Measurements from ENCODE around the gene MON2.
A peak's percentile ranks its signal among the peaks of the same experiment; 100 is the strongest.

Gene MON2

GRCh38 chr12:62618930-62619329, 152.3 kb downstream of the MON2 start:
- no peak overlapping the region for H2BK15ac ChIP-seq (ENCODE audit: low read depth, poor library complexity, severe bottlenecking)
- H3K4me1 ChIP-seq (ENCODE audit: control insufficient read depth, insufficient read depth, low read depth, low read length): no peaks in the 10 kb centered on the region
- H4K91ac ChIP-seq (ENCODE audit: low read length): no peak overlapping the region
- H2AK5ac ChIP-seq (ENCODE audit: low read length, severe bottlenecking): no peak overlapping the region
- H3K18ac ChIP-seq (ENCODE audit: low read depth in 1 of 2, low read length in 2 of 2): no peak overlapping the region
- no peak overlapping the region for H3K14ac ChIP-seq (ENCODE audit: low read length in 2 of 2)
- H3K27ac ChIP-seq (ENCODE audit: low read length, poor library complexity, severe bottlenecking): no peak overlapping the region
- no peak overlapping the region for H2AFZ ChIP-seq (ENCODE audit: low read depth, low read length)
- no peak overlapping the region for H3K23ac ChIP-seq (ENCODE audit: low read length in 2 of 2)
- no peak overlapping the region for H2BK5ac ChIP-seq (ENCODE audit: low read depth, low read length, poor library complexity, severe bottlenecking)
- H2BK120ac ChIP-seq (ENCODE audit: low read depth, low read length): no peak overlapping the region
- H3K79me1 ChIP-seq (replicated peaks; ENCODE audit: low read length, poor library complexity, severe bottlenecking): peaks cover 2% of the 10 kb centered on the region
- peaks cover 0 to 32% of the 10 kb centered on the region in 2 experiments for H3K36me3 ChIP-seq (ENCODE audit: control insufficient read depth in 1 of 2, insufficient read depth in 2 of 2, low read depth in 1 of 2, low read length in 2 of 2)
- no peak for DNase-seq
- WGBS: 97% methylated on average over 2 of the region's 2 CpGs
- H3K4me2 ChIP-seq (ENCODE audit: low read length, poor library complexity, severe bottlenecking): no peak overlapping the region
- H3K9me3 ChIP-seq (ENCODE audit: control insufficient read depth, low read length): no peaks in the 10 kb centered on the region
- no peaks in the 10 kb centered on the region for H3K27me3 ChIP-seq (ENCODE audit: control insufficient read depth in 1 of 2, insufficient read depth in 1 of 2, low read length in 2 of 2)
- H3K4ac ChIP-seq (ENCODE audit: low read depth in 1 of 2, low read length in 2 of 2): no peak overlapping the region
- no peak overlapping the region for H2BK12ac ChIP-seq (ENCODE audit: low read length in 2 of 2)
- H3K4me3 ChIP-seq (ENCODE audit: insufficient read depth in 1 of 2, low read depth in 1 of 2, low read length in 2 of 2): no peak overlapping the region
- H4K8ac ChIP-seq (ENCODE audit: low read length): no peak overlapping the region
- no peak overlapping the region for H3K9ac ChIP-seq (ENCODE audit: low read length)

DNA sequence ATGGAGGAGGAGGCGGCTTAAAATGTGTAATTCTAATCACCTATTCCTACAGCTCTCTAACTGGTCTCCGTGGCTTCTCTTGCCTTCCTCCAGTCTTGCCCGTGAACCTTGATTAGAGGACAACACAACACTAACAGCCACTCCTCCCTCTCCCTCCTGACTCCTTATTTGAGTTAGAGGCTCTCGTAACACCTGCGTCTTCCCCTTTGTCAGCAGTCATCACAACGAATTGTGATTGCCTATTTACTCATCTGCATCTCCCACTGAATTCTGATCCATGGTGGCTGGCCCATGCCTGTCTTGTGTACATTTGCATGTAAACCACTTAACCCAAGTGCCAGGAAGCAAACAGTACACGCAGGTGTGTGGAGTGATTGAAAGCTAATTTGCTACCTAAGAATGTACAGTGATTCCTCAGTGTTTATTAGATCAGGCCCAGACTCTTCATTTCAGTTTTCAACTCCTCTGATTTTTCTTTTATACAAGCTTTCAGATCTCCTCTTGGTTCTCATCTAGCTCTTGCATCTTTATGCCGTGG, 154.5 kb downstream of the MON2 start:
- no peak overlapping the region for H3K14ac ChIP-seq (ENCODE audit: low read length in 2 of 2)
- no peak overlapping the region for H2BK5ac ChIP-seq (ENCODE audit: low read depth, low read length, poor library complexity, severe bottlenecking)
- H3K4me3 ChIP-seq (ENCODE audit: insufficient read depth in 1 of 2, low read depth in 1 of 2, low read length in 2 of 2): no peak overlapping the region
- H2BK12ac ChIP-seq (ENCODE audit: low read length in 2 of 2): no peak overlapping the region
- H3K79me1 ChIP-seq (replicated peaks; ENCODE audit: low read length, poor library complexity, severe bottlenecking): no peaks in the 10 kb centered on the region
- H2BK120ac ChIP-seq (ENCODE audit: low read depth, low read length): no peak overlapping the region
- no peak overlapping the region for H4K8ac ChIP-seq (ENCODE audit: low read length)
- H2AK5ac ChIP-seq (ENCODE audit: low read length, severe bottlenecking): no peak overlapping the region
- no peak overlapping the region for H3K4me2 ChIP-seq (ENCODE audit: low read length, poor library complexity, severe bottlenecking)
- H3K4me1 ChIP-seq (ENCODE audit: control insufficient read depth, insufficient read depth, low read depth, low read length): peaks cover 3% of the 10 kb centered on the region
- no peak overlapping the region for H3K9ac ChIP-seq (ENCODE audit: low read length)
- H2BK15ac ChIP-seq (ENCODE audit: low read depth, poor library complexity, severe bottlenecking): no peak overlapping the region
- H3K36me3 ChIP-seq (ENCODE audit: control insufficient read depth in 1 of 2, insufficient read depth in 2 of 2, low read depth in 1 of 2, low read length in 2 of 2): peaks cover 0 to 21% of the 10 kb centered on the region in 2 experiments
- no peak overlapping the region for H3K23ac ChIP-seq (ENCODE audit: low read length in 2 of 2)
- H3K18ac ChIP-seq (ENCODE audit: low read depth in 1 of 2, low read length in 2 of 2): no peak overlapping the region
- no peak overlapping the region for H2AFZ ChIP-seq (ENCODE audit: low read depth, low read length)
- no peaks in the 10 kb centered on the region for H3K27me3 ChIP-seq (ENCODE audit: control insufficient read depth in 1 of 2, insufficient read depth in 1 of 2, low read length in 2 of 2)
- no peak overlapping the region for H3K27ac ChIP-seq (ENCODE audit: low read length, poor library complexity, severe bottlenecking)
- H4K91ac ChIP-seq (ENCODE audit: low read length): no peak overlapping the region
- no peak overlapping the region for H3K4ac ChIP-seq (ENCODE audit: low read depth in 1 of 2, low read length in 2 of 2)
- no peak for DNase-seq
- H3K9me3 ChIP-seq (ENCODE audit: control insufficient read depth, low read length): no peaks in the 10 kb centered on the region
- 86% methylated on average over 8 of the region's 8 CpGs for WGBS

DNA sequence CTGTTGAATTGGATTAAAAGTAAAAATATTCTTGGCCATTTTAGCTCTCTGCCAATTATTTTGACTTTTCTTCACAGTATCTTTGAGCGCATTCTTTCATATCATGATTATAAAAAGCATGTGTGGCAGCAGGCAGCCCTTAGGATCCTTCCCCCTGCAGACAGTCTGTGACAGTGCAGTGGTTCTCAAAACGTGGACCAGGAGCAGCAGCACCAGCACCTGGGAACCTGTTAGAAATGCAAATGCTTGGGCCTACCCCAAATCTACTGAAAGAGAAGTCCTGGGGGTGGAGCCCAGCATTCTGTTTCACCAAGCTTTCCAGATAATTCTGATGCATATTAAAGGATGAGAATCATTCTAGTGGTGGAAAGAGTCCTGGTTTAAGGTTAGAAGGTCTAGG, 155.6 kb downstream of the MON2 start:
- H3K9ac ChIP-seq (ENCODE audit: low read length): no peak overlapping the region
- WGBS: 57% methylated on average over 2 of the region's 2 CpGs
- H2BK5ac ChIP-seq (ENCODE audit: low read depth, low read length, poor library complexity, severe bottlenecking): no peak overlapping the region
- no peak overlapping the region for H2BK12ac ChIP-seq (ENCODE audit: low read length in 2 of 2)
- H3K14ac ChIP-seq (ENCODE audit: low read length in 2 of 2): no peak overlapping the region
- no peaks in the 10 kb centered on the region for H3K79me1 ChIP-seq (replicated peaks; ENCODE audit: low read length, poor library complexity, severe bottlenecking)
- H2AK5ac ChIP-seq (ENCODE audit: low read length, severe bottlenecking): no peak overlapping the region
- H3K27ac ChIP-seq (ENCODE audit: low read length, poor library complexity, severe bottlenecking): no peak overlapping the region
- H3K9me3 ChIP-seq (ENCODE audit: control insufficient read depth, low read length): no peaks in the 10 kb centered on the region
- H3K27me3 ChIP-seq (ENCODE audit: control insufficient read depth in 1 of 2, insufficient read depth in 1 of 2, low read length in 2 of 2): no peaks in the 10 kb centered on the region
- peaks cover 3% of the 10 kb centered on the region for H3K4me1 ChIP-seq (ENCODE audit: control insufficient read depth, insufficient read depth, low read depth, low read length)
- H3K4ac ChIP-seq (ENCODE audit: low read depth in 1 of 2, low read length in 2 of 2): no peak overlapping the region
- no peak overlapping the region for H4K91ac ChIP-seq (ENCODE audit: low read length)
- peaks cover 0 to 13% of the 10 kb centered on the region in 2 experiments for H3K36me3 ChIP-seq (ENCODE audit: control insufficient read depth in 1 of 2, insufficient read depth in 2 of 2, low read depth in 1 of 2, low read length in 2 of 2)
- no peak overlapping the region for H2BK15ac ChIP-seq (ENCODE audit: low read depth, poor library complexity, severe bottlenecking)
- no peak overlapping the region for H4K8ac ChIP-seq (ENCODE audit: low read length)
- no peak overlapping the region for H2AFZ ChIP-seq (ENCODE audit: low read depth, low read length)
- H3K4me2 ChIP-seq (ENCODE audit: low read length, poor library complexity, severe bottlenecking): no peak overlapping the region
- DNase-seq: no peak
- no peak overlapping the region for H3K23ac ChIP-seq (ENCODE audit: low read length in 2 of 2)
- H2BK120ac ChIP-seq (ENCODE audit: low read depth, low read length): no peak overlapping the region
- no peak overlapping the region for H3K18ac ChIP-seq (ENCODE audit: low read depth in 1 of 2, low read length in 2 of 2)
- no peak overlapping the region for H3K4me3 ChIP-seq (ENCODE audit: insufficient read depth in 1 of 2, low read depth in 1 of 2, low read length in 2 of 2)

DNA sequence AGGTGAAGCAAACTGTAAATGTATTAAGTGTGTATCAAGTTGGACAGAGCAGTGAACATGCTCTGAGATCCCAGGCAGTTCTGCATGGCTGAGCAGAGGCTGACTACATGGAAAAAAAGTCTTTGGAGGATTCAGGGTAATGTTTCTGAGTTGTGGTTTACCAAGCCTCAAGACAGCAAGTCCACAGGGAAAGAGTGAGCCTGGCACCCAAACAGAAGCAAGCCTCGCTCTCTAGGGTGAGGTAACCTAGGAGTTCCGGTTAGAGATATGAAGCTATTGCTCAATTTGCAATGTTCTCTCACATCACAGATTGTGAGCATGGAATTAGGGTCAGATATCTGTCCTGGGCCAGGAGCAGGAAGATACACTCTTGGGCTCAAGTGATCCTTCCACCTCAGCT, 158.6 kb downstream of the MON2 start:
- no peak overlapping the region for H3K14ac ChIP-seq (ENCODE audit: low read length in 2 of 2)
- no peaks in the 10 kb centered on the region for H3K9me3 ChIP-seq (ENCODE audit: control insufficient read depth, low read length)
- DNase-seq: peak; percentile 24
- H2BK15ac ChIP-seq (ENCODE audit: low read depth, poor library complexity, severe bottlenecking): no peak overlapping the region
- no peak overlapping the region for H3K18ac ChIP-seq (ENCODE audit: low read depth in 1 of 2, low read length in 2 of 2)
- H4K91ac ChIP-seq (ENCODE audit: low read length): peak overlapping the region; percentile 29
- H3K23ac ChIP-seq (ENCODE audit: low read length in 2 of 2): no peak overlapping the region
- no peak overlapping the region for H2BK120ac ChIP-seq (ENCODE audit: low read depth, low read length)
- no peaks in the 10 kb centered on the region for H3K27me3 ChIP-seq (ENCODE audit: control insufficient read depth in 1 of 2, insufficient read depth in 1 of 2, low read length in 2 of 2)
- H2AFZ ChIP-seq (ENCODE audit: low read depth, low read length): no peak overlapping the region
- no peak overlapping the region for H3K4me2 ChIP-seq (ENCODE audit: low read length, poor library complexity, severe bottlenecking)
- peak overlapping the region; percentile 62 for H3K27ac ChIP-seq (ENCODE audit: low read length, poor library complexity, severe bottlenecking)
- WGBS: 94% methylated on average over 2 of the region's 2 CpGs
- H2AK5ac ChIP-seq (ENCODE audit: low read length, severe bottlenecking): no peak overlapping the region
- H3K4me3 ChIP-seq (ENCODE audit: insufficient read depth in 1 of 2, low read depth in 1 of 2, low read length in 2 of 2): no peak overlapping the region
- H4K8ac ChIP-seq (ENCODE audit: low read length): no peak overlapping the region
- no peak overlapping the region for H2BK5ac ChIP-seq (ENCODE audit: low read depth, low read length, poor library complexity, severe bottlenecking)
- H2BK12ac ChIP-seq (ENCODE audit: low read length in 2 of 2): no peak overlapping the region
- H3K36me3 ChIP-seq (ENCODE audit: control insufficient read depth in 1 of 2, insufficient read depth in 2 of 2, low read depth in 1 of 2, low read length in 2 of 2): peaks cover 0 to 3% of the 10 kb centered on the region in 2 experiments
- peaks cover 3% of the 10 kb centered on the region for H3K4me1 ChIP-seq (ENCODE audit: control insufficient read depth, insufficient read depth, low read depth, low read length)
- H3K9ac ChIP-seq (ENCODE audit: low read length): peak overlapping the region; percentile 44
- no peak overlapping the region for H3K4ac ChIP-seq (ENCODE audit: low read depth in 1 of 2, low read length in 2 of 2)
- no peaks in the 10 kb centered on the region for H3K79me1 ChIP-seq (replicated peaks; ENCODE audit: low read length, poor library complexity, severe bottlenecking)

Data from mesenchymal stem cell (in vitro differentiated cells and primary cell).